Transverse colon (tissue), 4 donors: ENCODE measurements around the gene ZNF341. TPM values are rescaled to one million over a fixed set of nuclear protein-coding genes. Genes with fewer than 3 reads are reported as not detected.

Experiments
- DNase-seq: peaks from one replicate; pipeline ENCODE4 v3.0.0-alpha.2; 2019
- H3K27ac ChIP-seq, 4 donors: fragments of 200-600 bp; sonication (generic); 2 replicates each; pipeline ENCODE4 v1.5.1; 2016 to 2018; ENCODE audit warnings: inconsistent platforms in 4 of 4
- H3K27me3 ChIP-seq: fragments of 200-600 bp; sonication (generic); 2 replicates; pipeline ENCODE4 v1.5.1; 2017; ENCODE audit warnings: inconsistent platforms
- H3K36me3 ChIP-seq, 4 donors: fragments of 200-600 bp; sonication (generic); 2 replicates each; pipeline ENCODE4 v1.5.1; 2017 to 2019; ENCODE audit warnings: inconsistent platforms in 4 of 4
- H3K4me1 ChIP-seq, 4 donors: fragments of 200-600 bp; sonication (generic); 2 replicates each; pipeline ENCODE4 v1.5.1; 2017 to 2020; ENCODE audit warnings: inconsistent platforms in 4 of 4
- H3K4me3 ChIP-seq, 4 donors: fragments of 200-600 bp; sonication (generic); 1 replicate in 1 of 4; 2 replicates in 3 of 4; pipeline versions ENCODE4 v1.5.1 to v1.6.1; 2017 to 2019; ENCODE audit warnings: inconsistent platforms in 4 of 4
- H3K9me3 ChIP-seq, 2 donors: fragments of 200-600 bp; sonication (generic); 2 replicates each; pipeline ENCODE4 v1.5.1; 2017 to 2019; ENCODE audit warnings: inconsistent platforms in 2 of 2
- EP300 ChIP-seq: sonication (generic); formaldehyde crosslinking; IDR thresholded peaks from one replicate; pipeline ENCODE4 v1.6.1; 2017; ENCODE audit warnings: antibody characterized with exemption, low read depth
- POLR2A ChIP-seq: fragments of 450-650 bp; IDR thresholded peaks from one replicate; pipeline ENCODE4 v1.6.1; 2016; ENCODE audit warnings: antibody characterized with exemption, mild to moderate bottlenecking, moderate library complexity
- POLR2AphosphoS5 ChIP-seq, 3 donors: sonication (generic); formaldehyde crosslinking; IDR thresholded peaks; one replicate each; pipeline ENCODE4 v1.6.1; 2016; ENCODE audit warnings: antibody characterized with exemption in 3 of 3
- WGBS, 2 donors: methylation state at CpG; one replicate each; pipeline ENCODE4 v1.1.5; 2018; ENCODE audit warnings: low coverage in 1 of 2; 5-methylcytosine and 5-hydroxymethylcytosine counted together
- in situ Hi-C, 4 donors: fragments of 200-750 bp; cut with MboI; loops; one replicate each; pipeline versions ENCODE4 v1.15.0 to v1.15.1; 2017; ENCODE audit warnings: low sequenced_read_pairs in 3 of 4, low pct_ligation_motif_present in 1 of 4, low pct_unique_long_range_greater_than_20kb in 1 of 4
- intact Hi-C: fragments of 100-400 bp; cut with DNase I; formaldehyde crosslinking; loops from one replicate; pipeline ENCODE4 v1.15.1; 2023; ENCODE audit warnings: low total_unique reads
- total RNA-seq, 4 donors: library from RNA; depleted of rRNA; stranded (reverse); fragments of >200 nt; gene quantifications; one replicate each; pipeline ENCODE4 v1.1.0, GENCODE V29; 2016
- TF ChIP-seq, protein P1 (sequence below), 5 experiments: fragments of 200-600 bp in 3 of 5; fragments of 450-650 bp in 2 of 5; sonication (generic) in 3 of 5; IDR thresholded peaks; 1 replicate in 2 of 5; 2 replicates in 3 of 5; pipeline ENCODE4 v1.5.1; 2016 to 2017; ENCODE audit warnings: antibody characterized with exemption in 5 of 5, inconsistent platforms in 3 of 5, mild to moderate bottlenecking in 2 of 5, moderate library complexity in 1 of 5

Gene ZNF341
- total RNA-seq, 4 donors from 2014 or later, result 3.8 to 7.2 (median 7.1) TPM

DNA sequence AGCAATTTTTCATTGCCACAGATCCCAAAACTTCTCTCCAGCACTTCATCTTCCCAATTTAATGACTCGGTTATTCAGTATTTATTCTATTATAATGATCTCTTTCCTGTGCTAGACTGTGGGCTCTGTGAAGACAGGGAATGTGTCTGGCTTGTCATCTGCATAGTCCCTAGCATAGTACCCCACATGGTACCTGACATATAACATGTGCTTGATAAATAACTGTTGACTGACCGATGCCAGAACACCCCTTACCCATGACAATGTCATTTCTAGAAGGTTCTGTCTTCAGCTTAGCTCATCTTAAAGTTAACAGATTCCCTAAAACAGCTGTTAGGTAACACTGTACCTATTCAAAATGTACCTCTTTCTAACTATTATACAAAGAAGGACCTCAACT is 15.3 kb upstream of the ZNF341 start:
- in situ Hi-C loops (no loop called here), intact Hi-C loops (no loop called here)
- Histone ChIP-seq H3K4me1 (peaks cover 0 to 15% (median 7%) of the 10 kb centered on the region in 4 donors), H3K9me3 (no peaks in the 10 kb centered on the region), H3K36me3 (peaks cover 0 to 6% (median 3%) of the 10 kb centered on the region in 4 donors), H3K4me3 (no peak overlapping the region), H3K27me3 (no peaks in the 10 kb centered on the region), H3K27ac (no peak overlapping the region)
- DNase-seq, result no peak
- WGBS, 2 donors, result 86 to 88% methylated on average over 2 of the region's 2 CpGs
- no peak for TF ChIP-seq EP300
- TF ChIP-seq POLR2AphosphoS5 (IDR thresholded peaks at IDR 0.05), result no peak
- TF ChIP-seq, protein P1, sequence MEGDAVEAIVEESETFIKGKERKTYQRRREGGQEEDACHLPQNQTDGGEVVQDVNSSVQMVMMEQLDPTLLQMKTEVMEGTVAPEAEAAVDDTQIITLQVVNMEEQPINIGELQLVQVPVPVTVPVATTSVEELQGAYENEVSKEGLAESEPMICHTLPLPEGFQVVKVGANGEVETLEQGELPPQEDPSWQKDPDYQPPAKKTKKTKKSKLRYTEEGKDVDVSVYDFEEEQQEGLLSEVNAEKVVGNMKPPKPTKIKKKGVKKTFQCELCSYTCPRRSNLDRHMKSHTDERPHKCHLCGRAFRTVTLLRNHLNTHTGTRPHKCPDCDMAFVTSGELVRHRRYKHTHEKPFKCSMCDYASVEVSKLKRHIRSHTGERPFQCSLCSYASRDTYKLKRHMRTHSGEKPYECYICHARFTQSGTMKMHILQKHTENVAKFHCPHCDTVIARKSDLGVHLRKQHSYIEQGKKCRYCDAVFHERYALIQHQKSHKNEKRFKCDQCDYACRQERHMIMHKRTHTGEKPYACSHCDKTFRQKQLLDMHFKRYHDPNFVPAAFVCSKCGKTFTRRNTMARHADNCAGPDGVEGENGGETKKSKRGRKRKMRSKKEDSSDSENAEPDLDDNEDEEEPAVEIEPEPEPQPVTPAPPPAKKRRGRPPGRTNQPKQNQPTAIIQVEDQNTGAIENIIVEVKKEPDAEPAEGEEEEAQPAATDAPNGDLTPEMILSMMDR (IDR thresholded peaks at IDR 0.05), result no peak
- TF ChIP-seq POLR2A, result no peak

DNA sequence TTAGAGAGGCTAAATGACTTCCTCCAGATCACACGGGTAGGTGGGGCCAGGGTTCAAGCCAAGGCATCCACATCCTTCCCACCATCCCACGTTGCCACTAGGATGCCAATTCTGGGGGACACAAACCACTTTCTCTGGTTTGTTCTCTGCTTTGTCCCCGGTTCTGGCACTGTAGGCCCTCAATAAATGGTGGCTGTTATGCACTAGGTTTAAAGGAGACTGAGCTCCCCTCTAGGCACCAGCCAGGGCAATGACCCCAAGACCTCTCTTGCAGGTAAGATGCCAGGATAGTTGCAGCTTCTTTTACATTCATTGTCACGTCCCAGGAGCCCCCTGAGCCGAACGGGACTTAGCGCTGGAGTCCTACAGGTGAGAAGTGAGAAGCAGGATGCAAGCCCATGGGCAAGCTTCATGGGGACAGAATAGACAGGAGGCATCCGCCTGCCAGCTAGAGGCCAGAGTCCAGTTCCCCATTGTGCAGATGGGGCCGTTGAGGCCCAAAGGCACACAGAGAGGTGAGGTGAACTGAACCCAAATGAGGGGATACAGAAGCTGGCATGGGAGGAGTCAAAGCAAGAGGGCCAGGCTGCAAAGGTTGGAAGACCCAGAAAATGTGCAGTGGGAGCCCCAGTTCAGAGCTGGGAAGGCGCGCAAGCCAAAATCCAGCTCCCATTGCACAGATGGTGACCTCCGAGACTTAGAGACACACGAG is 12.4 kb upstream of the ZNF341 start:
- H3K9me3 ChIP-seq, result no peaks in the 10 kb centered on the region
- H3K4me3 ChIP-seq, result peak overlapping the region; percentile 42 to 80 (median 72)
- WGBS, 2 donors, result 46 to 70% methylated on average over 2 to 13 of the region's 13 CpGs
- H3K27me3 ChIP-seq, result no peaks in the 10 kb centered on the region
- H3K4me1 ChIP-seq, result peaks cover 0 to 15% (median 7%) of the 10 kb centered on the region in 4 donors
- in situ Hi-C loops (no loop called here), intact Hi-C loops (no loop called here)
- DNase-seq, result peak; percentile 13
- TF ChIP-seq POLR2AphosphoS5 (IDR thresholded peaks at IDR 0.05) (no peak), EP300 (no peak), POLR2A (no peak)
- TF ChIP-seq, protein P1 (IDR thresholded peaks at IDR 0.05), result no peak
- H3K27ac ChIP-seq, result peak overlapping the region; percentile 78 to 85 (median 81)
- no peaks in the 10 kb centered on the region for H3K36me3 ChIP-seq

DNA sequence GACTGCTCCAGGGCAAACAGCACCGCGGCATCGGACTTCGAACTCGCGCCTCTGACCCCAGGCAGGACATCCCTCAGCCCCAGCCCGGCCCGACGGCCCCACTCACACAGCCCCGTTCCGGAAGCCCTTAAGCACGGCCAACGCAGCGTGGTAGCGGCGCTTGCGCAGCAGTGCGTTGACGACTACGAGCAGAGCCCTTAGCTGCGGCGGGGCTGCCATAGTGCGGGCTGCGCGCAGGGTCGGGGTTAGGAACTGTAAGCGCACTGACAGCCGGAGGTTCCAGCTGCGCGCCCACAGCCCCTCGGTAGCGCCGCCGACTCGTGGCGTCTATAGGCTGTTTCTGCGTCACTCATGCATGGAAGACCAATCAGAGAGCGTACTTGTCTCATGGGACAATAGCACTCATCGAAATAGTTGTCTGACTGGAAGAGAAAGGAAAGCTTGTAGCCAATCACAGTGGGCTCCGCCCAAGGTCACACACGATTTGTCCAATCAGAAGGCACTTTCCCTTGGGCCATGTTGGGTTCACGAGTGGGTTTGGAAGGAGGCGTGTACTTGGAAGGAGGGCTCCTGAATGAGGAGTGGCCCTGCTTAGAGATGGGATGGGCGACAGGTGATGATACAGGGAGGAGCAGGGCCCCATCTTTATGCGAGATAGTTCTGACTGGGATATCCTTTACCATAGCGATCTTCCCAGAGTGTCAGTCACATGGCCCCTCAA is 11.6 kb upstream of the ZNF341 start, which contains the start of gene PXMP4:
Gene PXMP4 (minus strand): TSS at position 322 of the 721 bp plus-strand sequence. CDS start 103 bp downstream, at position 219.
- Histone ChIP-seq H3K27me3 (no peaks in the 10 kb centered on the region), H3K9me3 (no peaks in the 10 kb centered on the region), H3K4me1 (peaks cover 0 to 15% (median 7%) of the 10 kb centered on the region in 4 donors), H3K4me3 (peak within 1 kb of the TSS; percentile 42 to 80 (median 72)), H3K27ac (peak within 1 kb of the TSS; percentile 78 to 85 (median 81)), H3K36me3 (no peaks in the 10 kb centered on the region)
- in situ Hi-C loops (no loop called here), intact Hi-C loops (loop anchor here (2.0 kb wide), 1 partner anchor 57 kb away; the partner anchor contains the start of gene C20orf144)
- no peak for TF ChIP-seq EP300
- peak; percentile 67 for TF ChIP-seq POLR2A
- peak; percentile 48 to 81 (median 79) for TF ChIP-seq POLR2AphosphoS5 (IDR thresholded peaks at IDR 0.05)
- WGBS, 2 donors, result 0 to 10% methylated on average over 2 to 36 of the region's 46 CpGs
- DNase-seq, result peak; percentile 92

DNA sequence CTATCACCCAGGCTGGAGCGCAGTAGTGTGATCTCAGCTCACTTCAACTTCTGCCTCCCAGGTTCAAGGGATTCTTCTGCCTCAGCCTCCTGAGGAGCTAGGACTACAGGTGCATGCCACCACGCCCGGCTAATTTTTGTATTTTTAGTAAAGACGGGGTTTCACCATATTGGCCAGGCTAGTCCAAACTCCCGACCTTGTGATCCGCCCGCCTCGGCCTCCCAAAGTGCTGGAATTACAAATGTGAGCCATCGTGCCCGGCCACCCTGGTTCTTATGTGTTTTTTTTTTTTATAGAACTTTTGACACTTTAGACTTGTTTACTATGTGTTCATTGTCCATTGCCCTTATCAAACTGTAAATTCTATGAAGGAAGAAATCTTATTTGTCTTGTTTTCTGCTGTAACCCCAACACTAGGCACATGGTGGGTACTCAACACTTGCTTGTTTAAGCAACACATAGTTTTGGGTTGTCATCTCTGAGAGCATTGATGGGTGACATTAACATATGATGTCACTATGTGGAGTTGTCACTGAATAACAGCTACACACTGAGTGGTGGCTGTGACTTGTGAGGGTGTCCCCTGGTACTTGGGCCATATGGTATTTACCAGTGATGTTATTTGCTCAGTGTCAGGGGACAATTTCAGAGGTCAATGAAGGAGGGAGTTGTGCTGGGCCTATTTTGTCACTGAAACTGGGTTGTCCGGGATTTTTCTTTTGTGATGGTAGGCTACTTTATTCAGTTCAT is 10.2 kb upstream of the ZNF341 start:
- Histone ChIP-seq H3K36me3 (no peaks in the 10 kb centered on the region), H3K27ac (no peak overlapping the region), H3K4me1 (peaks cover 0 to 15% (median 7%) of the 10 kb centered on the region in 4 donors), H3K9me3 (no peaks in the 10 kb centered on the region), H3K27me3 (no peaks in the 10 kb centered on the region), H3K4me3 (no peak overlapping the region)
- no peak for DNase-seq
- intact Hi-C loops (loop anchor here (2.0 kb wide), 1 partner anchor 59 kb away; the partner anchor contains the start of gene C20orf144), in situ Hi-C loops (no loop called here)
- TF ChIP-seq POLR2A, result no peak
- TF ChIP-seq, protein P1 (IDR thresholded peaks at IDR 0.05), result no peak
- no peak for TF ChIP-seq POLR2AphosphoS5 (IDR thresholded peaks at IDR 0.05)
- no peak for TF ChIP-seq EP300
- 92 to 93% methylated on average over 5 to 11 of the region's 11 CpGs for WGBS, 2 donors
